GM18519 (cell line): ENCODE measurements around the gene ZNF573.
"Not testable (repeated sequence)": the region's sequence is repeated elsewhere in the genome, so short reads cannot be mapped to it uniquely, and the experiment has no call there.

Source experiments
- ATAC-seq: cut with Tn5 transposase; IDR thresholded peaks from one replicate; pipeline ENCODE4 v1.9.1; 2021; ENCODE audit warnings: mild to moderate bottlenecking, moderate library complexity; ENCODE audit not compliant: unreplicated experiment, low FRiP score

Gene ZNF573

DNA sequence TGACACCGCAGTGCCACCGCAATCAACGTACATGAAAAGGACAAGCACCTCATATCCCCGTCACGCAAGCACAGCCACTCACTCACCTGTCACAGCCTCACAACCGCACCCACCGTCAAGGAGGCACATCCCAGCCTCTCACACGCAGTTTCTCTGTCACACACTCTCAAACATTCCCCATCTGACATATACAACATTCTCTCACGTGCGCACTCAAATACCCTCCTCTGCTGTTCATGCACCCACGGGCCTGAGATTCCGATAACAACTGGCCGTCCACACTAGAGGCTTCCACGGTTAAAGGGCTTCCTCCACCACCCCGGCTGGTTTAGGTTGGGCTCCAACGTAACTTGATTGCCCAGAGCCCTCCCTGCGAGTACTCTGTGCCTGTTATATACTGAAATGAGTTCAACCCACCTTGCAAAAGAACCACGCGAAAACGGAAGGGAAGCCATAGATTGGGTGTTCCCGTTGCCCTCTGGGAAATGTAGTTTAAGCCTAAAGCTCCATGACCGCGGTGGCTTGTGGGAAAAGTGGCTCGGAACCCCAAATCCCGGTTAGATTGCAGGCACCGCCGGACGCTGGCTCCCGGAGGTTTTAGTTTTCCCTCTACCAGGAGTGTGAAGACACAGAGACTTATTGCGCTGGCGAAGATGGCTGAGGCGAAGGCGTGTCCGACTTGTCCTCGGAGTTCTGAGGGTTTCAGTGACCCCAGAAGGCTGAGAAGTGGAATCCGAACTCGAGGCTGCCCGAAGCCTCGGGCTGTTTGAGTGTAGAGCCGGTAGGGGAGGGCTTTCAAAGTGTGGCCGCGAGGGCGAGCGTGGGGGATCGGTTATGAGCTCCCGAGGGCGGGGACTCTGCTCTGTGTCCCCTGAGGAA lies at the start of gene ZNF573:
Gene ZNF573, minus strand, starts transcription at position 460 of the 879 bp plus-strand sequence. CDS start 5,857 bp downstream, outside the sequence.
- ATAC-seq, result peak; percentile 61

DNA sequence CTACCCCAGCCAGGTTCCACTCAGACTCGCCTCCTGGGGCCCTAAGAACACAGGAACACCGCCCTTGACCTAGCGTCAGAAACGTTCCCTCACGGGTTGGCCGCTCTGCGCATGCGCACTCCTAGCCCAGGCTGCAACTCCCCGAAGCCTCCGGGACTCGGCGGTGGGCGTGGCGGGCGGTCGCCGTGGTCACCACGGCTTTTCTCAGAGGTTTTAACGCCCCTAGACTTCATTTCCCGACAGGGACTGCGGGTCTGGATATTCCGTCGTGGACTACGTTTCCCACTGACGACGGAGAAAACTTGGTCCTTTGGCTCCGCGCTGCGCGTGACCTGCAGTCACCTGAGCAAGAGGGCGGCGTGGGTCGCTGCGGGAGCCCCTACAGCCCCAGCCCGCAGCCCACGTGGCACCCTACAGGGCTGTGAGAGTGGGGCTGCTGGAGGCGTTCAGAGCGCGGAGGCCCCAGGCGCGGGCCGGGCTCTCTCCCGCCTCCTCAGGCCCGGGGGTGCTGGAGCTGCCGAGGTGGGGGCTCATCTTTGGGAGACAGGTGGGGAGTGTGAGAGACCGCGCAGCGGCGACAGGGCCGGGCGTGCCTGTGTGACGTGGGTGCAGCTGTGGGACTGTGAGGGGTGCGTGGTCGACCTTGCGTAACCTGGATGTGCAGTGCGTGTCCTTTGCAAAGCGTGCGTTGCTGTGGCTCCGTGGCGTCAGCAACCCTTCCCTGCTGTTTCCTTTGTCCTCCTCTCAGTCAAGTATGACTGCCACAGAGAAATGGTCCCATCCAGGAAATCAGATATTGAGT lies 38.0 kb upstream of the ZNF573 start:
- no peak for ATAC-seq

DNA sequence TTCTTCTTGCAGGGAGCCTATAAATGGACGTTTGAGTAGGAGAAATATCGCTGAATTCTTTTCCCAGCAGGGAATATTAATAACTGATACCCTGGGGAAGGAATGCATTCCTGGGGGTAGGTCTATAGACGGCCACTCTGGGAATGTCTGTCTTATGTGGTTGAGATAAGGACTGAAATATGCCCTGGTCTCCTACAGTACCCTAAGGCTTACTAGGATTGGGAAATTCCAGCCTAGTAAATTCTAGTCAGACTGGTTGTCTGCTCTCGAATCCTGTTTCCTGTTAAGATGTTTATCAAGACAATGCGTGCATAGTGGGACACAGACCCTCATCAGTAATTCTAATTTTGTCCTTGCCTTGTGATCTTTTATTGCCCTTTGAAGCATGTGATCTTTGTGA lies 36.2 kb upstream of the ZNF573 start:
- not testable (repeated sequence) for ATAC-seq

DNA sequence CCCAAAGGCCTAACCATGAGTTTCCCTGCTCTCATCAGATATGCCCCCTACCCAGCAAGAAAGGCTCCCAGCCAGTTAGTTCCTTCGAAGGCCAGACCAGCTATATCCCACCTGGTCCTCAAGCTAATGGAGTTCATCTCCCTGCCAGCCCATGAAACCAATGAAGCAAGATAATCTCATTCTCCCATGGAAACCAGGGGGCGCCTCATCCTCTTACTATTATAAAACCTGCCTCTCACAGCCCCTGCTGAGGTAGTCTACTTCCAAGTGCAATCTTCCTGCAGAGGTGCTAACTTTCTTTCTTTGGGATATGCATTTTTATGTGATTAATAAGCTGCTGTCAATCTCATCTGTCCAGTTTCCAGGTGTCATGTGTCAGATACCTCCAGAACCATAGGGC lies 34.0 kb upstream of the ZNF573 start:
- ATAC-seq, result no peak

DNA sequence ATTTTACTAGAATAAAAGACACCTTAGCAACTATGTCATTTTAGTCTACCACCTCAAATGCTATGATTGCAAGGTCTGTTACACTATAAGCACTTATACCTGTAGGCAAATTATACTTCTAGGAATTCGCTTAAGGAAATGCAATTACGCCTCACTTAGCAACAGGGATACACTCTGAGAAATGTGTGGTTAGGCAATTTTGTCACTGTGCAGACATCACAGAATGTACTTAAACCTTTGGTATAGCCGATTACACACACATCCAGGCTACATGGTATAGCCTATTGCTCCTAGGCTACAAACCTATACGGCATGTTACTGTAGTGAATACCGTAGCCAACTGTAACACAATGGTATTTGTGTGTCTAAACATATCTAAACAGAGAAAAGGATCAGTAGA lies 30.0 kb upstream of the ZNF573 start:
- no peak for ATAC-seq

- ATAC-seq, result no peak
These were observed 24.0 kb upstream of the ZNF573 start for GRCh38 chr19:37803249-37803840.

DNA sequence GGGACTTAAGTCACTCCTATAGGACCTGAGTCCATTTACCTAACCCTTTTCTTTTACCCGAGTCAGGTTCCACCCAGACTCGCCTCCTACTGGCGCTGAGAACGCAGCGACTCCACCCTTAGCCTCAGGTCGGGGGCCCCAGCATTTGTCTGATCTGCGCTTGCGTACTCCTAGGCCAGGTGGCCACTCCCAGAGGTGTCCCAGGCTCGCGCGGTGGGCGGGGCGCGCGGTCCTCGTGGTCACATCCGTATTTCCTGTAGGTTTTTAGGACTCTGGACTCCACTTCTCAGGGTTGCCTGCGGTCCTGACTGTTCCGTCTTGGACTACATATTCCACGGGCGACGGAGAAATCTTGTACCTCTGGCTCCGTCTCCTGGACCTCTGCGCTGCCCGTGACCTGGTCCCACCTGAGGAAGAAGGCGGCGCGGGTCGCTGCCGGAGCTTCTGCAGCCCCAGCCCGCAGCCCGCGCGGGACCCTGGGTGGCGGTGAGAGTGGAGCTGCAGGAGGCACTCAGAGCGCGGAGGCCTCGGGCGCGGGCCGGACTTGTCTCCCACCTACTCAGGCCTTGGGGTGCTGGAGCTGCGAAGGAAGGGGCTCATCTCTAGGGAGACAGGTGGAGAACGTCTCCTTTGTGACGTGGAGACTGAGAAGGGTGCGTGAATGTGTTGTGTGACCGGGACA lies 11.0 kb upstream of the ZNF573 start:
- ATAC-seq, result no peak

DNA sequence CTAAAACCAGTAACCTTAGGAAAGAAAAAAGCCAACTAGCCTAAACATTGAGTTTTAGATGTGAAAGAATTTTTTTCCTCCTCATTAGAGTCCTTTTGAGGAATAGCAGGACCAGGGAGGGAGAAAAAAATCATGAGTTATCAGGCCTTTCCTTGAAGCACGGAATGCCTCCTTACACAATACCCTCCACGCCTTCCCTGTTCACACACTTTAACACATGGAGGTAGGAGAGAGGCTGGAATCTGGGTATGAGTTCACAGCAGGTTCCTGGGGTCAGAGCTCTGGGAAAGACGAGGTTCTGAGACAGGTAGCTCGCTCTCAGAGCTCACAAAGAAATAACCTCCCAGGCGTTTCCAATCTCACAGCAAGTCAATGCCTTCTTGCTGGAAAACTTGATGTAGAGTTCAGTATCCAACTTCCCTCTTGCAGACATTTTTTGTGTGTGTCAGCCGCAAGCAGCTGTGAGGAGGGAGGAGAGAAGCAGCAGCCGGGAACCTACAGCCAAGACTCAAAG lies 716 bp downstream of the ZNF573 start:
- no peak for ATAC-seq

DNA sequence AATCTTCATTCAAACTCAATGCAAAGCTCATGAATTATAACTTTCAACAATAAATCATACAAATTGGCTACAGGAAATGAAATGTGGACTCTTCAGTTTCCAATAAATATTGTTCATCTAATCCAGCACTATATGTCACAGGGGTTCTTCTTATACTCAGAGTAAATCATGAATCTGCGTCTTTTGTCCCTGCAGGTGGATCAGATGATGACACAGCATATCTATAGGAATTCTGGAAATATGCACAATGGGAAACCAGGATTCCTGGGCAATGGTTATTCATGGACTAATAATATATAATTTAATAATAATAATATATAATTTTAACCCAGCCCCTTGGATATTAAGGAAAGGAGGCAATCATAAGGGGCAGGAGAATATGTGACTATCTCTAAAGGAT lies 8.4 kb downstream of the ZNF573 start:
- ATAC-seq, result no peak

- no peak for ATAC-seq
These were observed 15.9 kb downstream of the ZNF573 start for GRCh38 chr19:37763488-37763887.

GRCh38 chr19:37757683-37758082 lies 21.7 kb downstream of the ZNF573 start:
- ATAC-seq, result not testable (repeated sequence)

DNA sequence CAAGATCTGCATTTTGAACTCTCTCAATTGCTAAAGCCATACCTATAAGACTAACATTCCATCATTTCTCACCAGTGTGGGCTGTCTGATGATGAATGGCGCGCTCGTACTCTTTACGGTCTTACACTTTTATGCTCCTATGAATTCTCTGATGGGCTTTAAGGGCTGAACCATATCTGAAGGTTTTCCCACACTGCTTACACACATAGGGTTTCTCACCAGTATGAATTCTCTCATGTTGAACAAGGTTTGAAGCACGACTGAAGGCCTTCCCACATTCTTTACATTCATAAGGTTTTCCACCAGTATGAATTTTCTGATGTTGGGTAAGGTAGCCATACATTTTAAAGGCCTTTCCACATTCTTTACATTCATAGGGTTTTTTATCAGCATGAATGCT lies 41.0 kb downstream of the ZNF573 start:
- ATAC-seq, result no peak

GRCh38 chr19:37725181-37725580 lies 54.2 kb downstream of the ZNF573 start:
- ATAC-seq, result no peak

DNA sequence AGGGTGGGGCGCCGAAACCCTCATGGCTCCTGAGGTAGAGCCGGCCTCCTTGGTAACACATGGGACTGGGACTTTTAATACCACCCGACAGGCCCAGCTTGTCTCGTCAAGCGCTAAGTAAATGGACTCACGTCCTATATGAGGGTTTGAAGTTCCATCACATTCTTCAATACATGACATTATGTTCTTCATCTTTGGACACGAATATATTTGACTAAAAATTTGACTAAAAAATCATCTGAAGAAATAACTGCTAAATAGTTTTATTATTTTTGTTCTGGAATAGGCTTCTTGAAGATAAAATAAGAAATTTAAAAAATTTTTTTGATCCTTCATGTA lies 59.5 kb downstream of the ZNF573 start:
- ATAC-seq, result no peak

DNA sequence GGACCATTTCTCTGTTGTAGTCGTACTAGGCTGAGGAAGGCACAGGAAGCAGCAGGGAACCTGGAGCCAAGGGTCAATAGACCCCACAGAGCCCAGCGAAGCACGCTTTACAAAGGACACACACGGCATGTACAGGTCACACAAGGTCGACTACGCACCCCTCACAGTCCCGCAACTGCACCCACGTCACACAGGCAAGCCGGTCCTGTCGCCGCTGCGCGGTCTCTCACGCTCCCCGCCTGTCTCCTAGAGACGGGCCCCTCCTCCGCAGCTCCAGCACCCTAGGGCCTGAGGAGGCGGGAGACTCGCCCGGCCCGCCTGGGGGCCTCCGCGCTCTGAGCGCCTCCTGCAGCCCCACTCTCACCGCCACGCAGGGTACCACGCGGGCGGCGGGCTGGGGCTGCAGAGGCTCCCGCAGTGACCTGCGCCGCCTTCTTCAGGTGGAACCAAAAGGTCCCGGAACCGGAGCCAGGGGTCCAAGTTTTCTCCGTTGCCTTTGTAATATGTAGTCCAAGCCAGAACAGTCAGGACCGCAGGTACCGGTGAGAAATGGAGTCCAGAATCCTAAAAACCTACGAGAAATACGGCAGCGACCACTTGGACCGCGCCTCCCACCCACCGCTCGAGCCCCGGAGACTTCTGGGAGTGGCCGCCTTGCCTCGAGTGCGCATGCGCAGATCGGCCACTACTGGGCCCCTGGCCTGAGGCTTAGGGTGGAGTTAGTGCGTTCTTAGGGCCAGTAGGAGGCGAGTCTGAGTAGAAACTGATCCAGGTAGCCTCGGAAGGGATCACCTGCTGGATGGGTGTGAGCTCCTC lies 60.1 kb downstream of the ZNF573 start, which contains the start of gene ZNF607:
Gene ZNF607, minus strand, starts transcription at position 651 of the 816 bp plus-strand sequence. CDS start 8,143 bp downstream, outside the sequence.
- peak; percentile 82 for ATAC-seq

DNA sequence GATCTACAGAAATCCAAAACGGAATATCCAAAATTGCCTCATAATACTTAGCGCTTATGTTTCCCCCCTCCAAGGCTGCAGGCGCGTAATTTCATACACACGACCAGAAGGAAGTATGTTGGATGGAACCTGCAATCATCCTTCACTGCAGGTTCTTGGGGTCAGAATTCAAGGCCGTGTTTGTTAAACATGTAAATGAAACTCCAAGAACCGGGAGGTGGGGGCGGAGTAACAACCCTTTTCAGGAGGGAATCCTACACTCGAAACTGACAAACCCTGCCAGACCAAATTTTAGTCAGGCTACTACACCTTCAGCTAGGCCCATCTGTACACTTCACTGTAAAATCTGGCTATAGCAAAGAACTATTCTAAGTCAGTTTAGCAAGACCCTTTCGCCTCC lies 61.1 kb downstream of the ZNF573 start:
- no peak for ATAC-seq

GRCh38 chr19:37716140-37716539 lies 63.2 kb downstream of the ZNF573 start:
- ATAC-seq, result no peak

- ATAC-seq, result no peak
These were observed 73.3 kb downstream of the ZNF573 start for GRCh38 chr19:37706052-37706605.

- no peak for ATAC-seq
These were observed 80.3 kb downstream of the ZNF573 start for GRCh38 chr19:37699057-37699456.
